WTC11 (cell line): ENCODE results near the gene ELFN1. TPM values are rescaled to one million over a fixed set of nuclear protein-coding genes. Genes with fewer than 3 reads are reported as not detected.

Experiments used
- ATAC-seq: fragments of 200-7000 bp; cut with Tn5 transposase; 2 replicates; pipeline ENCODE4 v1.10.0; 2021; ENCODE audit warnings: mild to moderate bottlenecking, moderate library complexity
- CTCF ChIA-PET: fragments of 300-600 bp; sonication (Branson Sonifier 250); formaldehyde crosslinking; loops from one replicate; lab custom pipeline; 2021; ENCODE audit warnings: antibody characterized with exemption; lab: Charles Lee
- POLR2A ChIA-PET: fragments of 350-600 bp; sonication (Branson Sonifier 250); formaldehyde crosslinking; loops from one replicate; lab custom pipeline; 2021; ENCODE audit warnings: antibody characterized with exemption; lab: Charles Lee
- DNase-seq: peaks from one replicate; pipeline ENCODE4 v3.0.0; 2021; ENCODE audit warnings: low spot score
- H3K27ac Mint-ChIP-seq: 2 replicates; pipeline ENCODE4 v1.8.0; 2021; ENCODE audit warnings: mixed read lengths
- H3K27me3 Mint-ChIP-seq: 2 replicates; pipeline ENCODE4 v1.8.0; 2021; ENCODE audit warnings: low read depth, mild to moderate bottlenecking, moderate library complexity, mixed read lengths
- H3K36me3 Mint-ChIP-seq: 2 replicates; pipeline ENCODE4 v1.8.0; 2021; ENCODE audit warnings: mixed read lengths
- H3K4me1 Mint-ChIP-seq: 2 replicates; pipeline ENCODE4 v1.8.0; 2022; ENCODE audit warnings: mixed read lengths
- H3K4me3 Mint-ChIP-seq: 2 replicates; pipeline ENCODE4 v1.8.0; 2021; ENCODE audit warnings: mild to moderate bottlenecking, moderate library complexity, mixed read lengths
- H3K9me3 Mint-ChIP-seq: 2 replicates; pipeline ENCODE4 v1.8.0; 2021; ENCODE audit warnings: mixed read lengths
- ATF3 ChIP-seq: sonication (generic); formaldehyde crosslinking; conservative IDR thresholded peaks from 2 replicates; pipeline ENCODE4 v1.8.1; 2022; ENCODE audit warnings: mild to moderate bottlenecking, missing genetic modification reagents
- CDX4 ChIP-seq: fragments of 250-450 bp; sonication (Bioruptor Pico); IDR thresholded peaks from 2 replicates; pipeline ENCODE4 v1.9.0; 2021; ENCODE audit warnings: moderate library complexity, mild to moderate bottlenecking, inconsistent platforms, borderline replicate concordance
- CTCF ChIP-seq: fragments of 200-600 bp; IDR thresholded peaks from 2 replicates; pipeline ENCODE4 v1.8.0; 2022; ENCODE audit warnings: antibody characterized with exemption
- E2F4 ChIP-seq: sonication (generic); formaldehyde crosslinking; IDR thresholded peaks from 2 replicates; pipeline ENCODE4 v1.8.1; 2022; ENCODE audit warnings: low read depth, mild to moderate bottlenecking, moderate library complexity, missing genetic modification reagents, borderline replicate concordance
- ERG ChIP-seq: fragments of 250-450 bp; sonication (Bioruptor Pico); IDR thresholded peaks from 2 replicates; pipeline ENCODE4 v1.8.0; 2021; ENCODE audit warnings: mild to moderate bottlenecking
- MAX ChIP-seq: sonication (generic); formaldehyde crosslinking; IDR thresholded peaks from 2 replicates; pipeline ENCODE4 v1.8.0; 2022; ENCODE audit warnings: mild to moderate bottlenecking, missing genetic modification reagents
- OVOL2 ChIP-seq: fragments of 250-450 bp; sonication (Bioruptor Pico); IDR thresholded peaks from 2 replicates; pipeline ENCODE4 v1.9.0; 2021; ENCODE audit warnings: mild to moderate bottlenecking, borderline replicate concordance
- USF1 ChIP-seq: sonication (generic); formaldehyde crosslinking; IDR thresholded peaks from 2 replicates; pipeline ENCODE4 v1.8.0; 2022; ENCODE audit warnings: mild to moderate bottlenecking, missing genetic modification reagents
- ZMAT4 ChIP-seq: fragments of 250-450 bp; sonication (Bioruptor Pico); IDR thresholded peaks from 2 replicates; pipeline ENCODE4 v1.9.0; 2021; ENCODE audit warnings: mild to moderate bottlenecking
- ZNF232 ChIP-seq: sonication (generic); formaldehyde crosslinking; IDR thresholded peaks from 2 replicates; pipeline ENCODE4 v1.8.0; 2022; ENCODE audit warnings: mild to moderate bottlenecking, missing genetic modification reagents
- ZNF416 ChIP-seq: fragments of 250-450 bp; sonication (Bioruptor Pico); IDR thresholded peaks from 2 replicates; pipeline ENCODE4 v1.9.0; 2021; ENCODE audit warnings: mild to moderate bottlenecking, inconsistent platforms
- ZNF425 ChIP-seq: fragments of 250-450 bp; sonication (Bioruptor Pico); conservative IDR thresholded peaks from 2 replicates; pipeline ENCODE4 v1.9.0; 2021; ENCODE audit warnings: mild to moderate bottlenecking
- total RNA-seq: library from RNA; stranded (reverse); gene quantifications from 3 replicates; pipeline ENCODE4 v1.2.3, GENCODE V29; 2021

The ELFN1 gene
- total RNA-seq, 1 experiment from 2014 or later: 4.6 TPM

GRCh38 chr7:1640376-1641172, 29.5 kb upstream of the ELFN1 start:
- ATAC-seq (no peak), DNase-seq (no peak)
- Mint-ChIP-seq H3K9me3 (peaks cover 10% of the 10 kb centered on the region), H3K4me1 (no peaks in the 10 kb centered on the region), H3K36me3 (peaks cover 11% of the 10 kb centered on the region), H3K27me3 (no peaks in the 10 kb centered on the region; the same call in 1 of the 2 replicates), H3K4me3 (no peak overlapping the region), H3K27ac (no peak overlapping the region)
- TF ChIP-seq CTCF (peak; percentile 33; the same call in 1 of the 2 replicates), CDX4 (CRISPR knock-in tag) (no peak)
- POLR2A ChIA-PET: no interaction called here
- CTCF ChIA-PET: interaction anchor here (0.6 to 3.4 kb wide), 10 partner anchors 8 to 243 kb away, joined by 3 to 12 read pairs (median 4); no protein-coding TSS in a partner anchor

- Mint-ChIP-seq H3K27ac (no peak overlapping the region), H3K4me1 (no peaks in the 10 kb centered on the region), H3K4me3 (no peak overlapping the region), H3K27me3 (no peaks in the 10 kb centered on the region; the same call in 1 of the 2 replicates)
- ChIA-PET POLR2A (no interaction called here), CTCF (interaction anchor here (0.6 to 3.4 kb wide), 10 partner anchors 9 to 242 kb away, joined by 3 to 12 read pairs (median 4); no protein-coding TSS in a partner anchor)
- TF ChIP-seq ATF3 (CRISPR knock-in tag) (no peak), ZMAT4 (CRISPR knock-in tag) (no peak), USF1 (CRISPR knock-in tag) (no peak), OVOL2 (CRISPR knock-in tag) (no peak), MAX (CRISPR knock-in tag) (no peak), ZNF232 (CRISPR knock-in tag) (no peak), E2F4 (CRISPR knock-in tag) (no peak), ZNF416 (CRISPR knock-in tag) (no peak), ZNF425 (CRISPR knock-in tag) (no peak), ERG (no peak)
- TF ChIP-seq, all 79 proteins: peak for 0
- Mint-ChIP-seq H3K9me3 (peaks cover 5% of the 10 kb centered on the region), H3K36me3 (peaks cover 11% of the 10 kb centered on the region)
- DNase-seq (no peak), ATAC-seq (no peak)
Observed at GRCh38 chr7:1641173-1641572, 28.9 kb upstream of the ELFN1 start.
